Ovary (tissue), 9 donors: ENCODE results near the gene FAM107B. TPM values are rescaled to one million over a fixed set of nuclear protein-coding genes. Genes with fewer than 3 reads are reported as not detected.

Experiments
- DNase-seq, 5 donors: peaks; one replicate each; pipeline ENCODE4 v3.0.0-alpha.2; 2019 to 2020
- H3K27ac ChIP-seq, 2 donors: fragments of 200-600 bp; one replicate each; pipeline versions ENCODE4 v1.5.1 to v1.8.0; 2019 to 2022
- H3K27me3 ChIP-seq: fragments of 200-600 bp; one replicate; pipeline ENCODE4 v1.8.0; 2022
- H3K36me3 ChIP-seq: fragments of 200-600 bp; sonication (generic); one replicate; pipeline ENCODE4 v1.5.1; 2019
- H3K4me1 ChIP-seq: one replicate; pipeline ENCODE4 v1.8.1; 2013; ENCODE audit warnings: mild to moderate bottlenecking, moderate library complexity; ENCODE audit not compliant: insufficient read depth
- H3K4me3 ChIP-seq: fragments of 200-600 bp; sonication (generic); one replicate; pipeline ENCODE4 v1.5.1; 2017
- H3K9me3 ChIP-seq, 2 donors: fragments of 200-600 bp in 1 of 2; sonication (generic) in 1 of 2; one replicate each; pipeline versions ENCODE4 v1.5.1 to v1.8.1; 2013 to 2019; ENCODE audit warnings: mild to moderate bottlenecking in 1 of 2, moderate library complexity in 1 of 2
- EP300 ChIP-seq: sonication (generic); formaldehyde crosslinking; IDR thresholded peaks from one replicate; pipeline ENCODE4 v1.6.1; 2017; ENCODE audit warnings: antibody characterized with exemption
- POLR2A ChIP-seq: fragments of 450-650 bp; IDR thresholded peaks from one replicate; pipeline ENCODE4 v1.6.1; 2017; ENCODE audit warnings: antibody characterized with exemption, mild to moderate bottlenecking, moderate library complexity
- WGBS, 3 donors: extraction: QIAGEN DNeasy Blood & Tissue Kit in 1 of 3; methylation state at CpG; one replicate each; pipeline versions ENCODE4 v1.1.5 to v1.1.7; 2013 to 2017; 5-methylcytosine and 5-hydroxymethylcytosine counted together
- intact Hi-C, 4 donors: fragments of 100-400 bp; cut with DNase I; formaldehyde crosslinking; loops; one replicate each; pipeline versions ENCODE4 v1.11.0 to v1.15.1; 2022 to 2023
- polyA plus RNA-seq, 2 donors: library from polyadenylated mRNA; stranded (reverse); fragments of 200-250 nt in 1 of 2; fragments of 350-450 nt in 1 of 2; fragmentation: Illumina TruSeq in 1 of 2; extraction: RNeasy Lipid Tissue Mini Kit (QIAGEN cat#74804) in 1 of 2; gene quantifications; one replicate each; pipeline ENCODE4 v1.2.3, GENCODE V29; 2013 to 2014
- total RNA-seq, 7 donors: library from RNA; depleted of rRNA in 2 of 7; stranded (reverse); fragments of >200 nt in 2 of 7; fragmentation: NEBNext Ultra II Directional in 3 of 7; extraction: Animal tissue kit (Norgen Biotek cat#: 25700) in 3 of 7; gene quantifications; one replicate each; pipeline versions ENCODE4 v1.1.0 to v1.2.4, GENCODE V29; 2016 to 2023
- TF ChIP-seq, protein P1 (sequence below), 3 donors: fragments of 450-650 bp in 2 of 3; fragments of 200-600 bp in 1 of 3; IDR thresholded peaks; one replicate each; pipeline versions ENCODE4 v1.5.1 to v1.8.0; 2016 to 2022; ENCODE audit warnings: antibody characterized with exemption in 3 of 3, mild to moderate bottlenecking in 1 of 3
- donor health status: DM: no; HTN: no; CAD: no; lungs with moderate emphysema.
- donor health status: DM: no; HTN: no; CAD: no.
- donor health status: Bipolar disorder and iron deficiency.
- donor health status: DM: yes; HTN: yes; CAD: no.
- donor health status: DM: no; HTN: no; CAD: no.
- donor health status: DM: yes; HTN: yes; CAD: no.

FAM107B gene
- total and polyA plus RNA-seq, 9 donors: 6.0 to 26.6 (median 15.0) TPM

DNA sequence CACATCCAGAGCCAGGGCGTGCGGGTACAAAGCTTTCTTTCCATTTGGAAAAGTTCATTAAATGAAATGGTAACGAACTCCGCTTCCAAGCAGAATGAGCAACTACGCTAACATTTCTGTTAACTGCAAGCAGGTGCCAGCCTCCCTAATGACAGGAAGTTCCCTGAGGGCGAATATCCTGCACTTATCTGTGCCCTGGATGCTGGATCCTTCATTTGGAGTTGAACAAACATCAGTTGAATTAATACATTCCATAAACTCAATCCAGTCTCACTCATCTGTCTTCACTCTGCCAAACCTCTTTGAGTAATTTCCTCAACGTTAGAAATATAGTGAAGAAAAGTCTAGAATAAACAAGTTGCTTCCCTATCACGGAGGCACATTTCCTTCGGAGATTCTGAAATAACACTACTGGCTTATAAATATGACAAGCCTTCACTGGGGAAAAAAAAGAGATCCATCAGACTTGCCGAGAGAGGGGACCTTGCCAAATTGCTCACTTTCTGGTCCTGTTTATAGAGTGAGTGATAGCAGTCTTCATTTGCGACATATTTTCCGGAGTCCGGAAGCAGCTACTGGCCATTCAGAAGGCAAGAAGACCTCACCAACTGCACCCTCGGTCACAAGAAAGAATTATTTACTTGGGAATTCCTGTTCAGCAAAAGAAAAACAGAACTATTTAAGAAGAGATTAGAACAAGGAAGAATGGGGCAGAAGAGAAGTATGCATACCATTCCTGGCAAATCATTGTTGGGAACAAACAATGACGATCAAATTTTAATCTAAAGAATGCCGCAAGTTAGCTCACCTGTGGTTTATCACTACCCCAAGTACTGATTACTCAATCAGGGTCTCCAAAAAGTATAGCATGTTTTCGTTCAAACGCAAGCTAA, 196.4 kb downstream of the FAM107B start:
- no peak overlapping the region for H3K4me3 ChIP-seq
- no peak for DNase-seq
- H3K27ac ChIP-seq: no peak overlapping the region
- intact Hi-C loops: no loop called here
- WGBS, 3 donors: 75 to 79% (median 78%) methylated on average over 18 of the region's 18 CpGs
- no peaks in the 10 kb centered on the region for H3K4me1 ChIP-seq
- H3K36me3 ChIP-seq: no peaks in the 10 kb centered on the region
- TF ChIP-seq, protein P1, sequence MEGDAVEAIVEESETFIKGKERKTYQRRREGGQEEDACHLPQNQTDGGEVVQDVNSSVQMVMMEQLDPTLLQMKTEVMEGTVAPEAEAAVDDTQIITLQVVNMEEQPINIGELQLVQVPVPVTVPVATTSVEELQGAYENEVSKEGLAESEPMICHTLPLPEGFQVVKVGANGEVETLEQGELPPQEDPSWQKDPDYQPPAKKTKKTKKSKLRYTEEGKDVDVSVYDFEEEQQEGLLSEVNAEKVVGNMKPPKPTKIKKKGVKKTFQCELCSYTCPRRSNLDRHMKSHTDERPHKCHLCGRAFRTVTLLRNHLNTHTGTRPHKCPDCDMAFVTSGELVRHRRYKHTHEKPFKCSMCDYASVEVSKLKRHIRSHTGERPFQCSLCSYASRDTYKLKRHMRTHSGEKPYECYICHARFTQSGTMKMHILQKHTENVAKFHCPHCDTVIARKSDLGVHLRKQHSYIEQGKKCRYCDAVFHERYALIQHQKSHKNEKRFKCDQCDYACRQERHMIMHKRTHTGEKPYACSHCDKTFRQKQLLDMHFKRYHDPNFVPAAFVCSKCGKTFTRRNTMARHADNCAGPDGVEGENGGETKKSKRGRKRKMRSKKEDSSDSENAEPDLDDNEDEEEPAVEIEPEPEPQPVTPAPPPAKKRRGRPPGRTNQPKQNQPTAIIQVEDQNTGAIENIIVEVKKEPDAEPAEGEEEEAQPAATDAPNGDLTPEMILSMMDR (IDR thresholded peaks at IDR 0.05): no peak
- no peak for TF ChIP-seq POLR2A
- no peak for TF ChIP-seq EP300
- no peaks in the 10 kb centered on the region for H3K27me3 ChIP-seq
- H3K9me3 ChIP-seq: no peaks in the 10 kb centered on the region

GRCh38 chr10:14574885-14575284, 199.8 kb downstream of the FAM107B start:
- no peak overlapping the region for H3K4me3 ChIP-seq
- peaks cover 3% of the 10 kb centered on the region for H3K4me1 ChIP-seq
- H3K36me3 ChIP-seq: no peaks in the 10 kb centered on the region
- DNase-seq: no peak
- no peaks in the 10 kb centered on the region for H3K9me3 ChIP-seq
- no peak overlapping the region for H3K27ac ChIP-seq
- intact Hi-C loops: no loop called here
- TF ChIP-seq EP300 (no peak), POLR2A (no peak)
- TF ChIP-seq, protein P1 (IDR thresholded peaks at IDR 0.05): no peak
- no peaks in the 10 kb centered on the region for H3K27me3 ChIP-seq
- WGBS, 3 donors: 78 to 88% (median 82%) methylated on average over 6 of the region's 6 CpGs

GRCh38 chr10:14574291-14574690, 200.4 kb downstream of the FAM107B start:
- H3K4me1 ChIP-seq: peaks cover 3% of the 10 kb centered on the region
- no peak overlapping the region for H3K4me3 ChIP-seq
- H3K36me3 ChIP-seq: no peaks in the 10 kb centered on the region
- intact Hi-C loops: no loop called here
- no peaks in the 10 kb centered on the region for H3K27me3 ChIP-seq
- no peaks in the 10 kb centered on the region for H3K9me3 ChIP-seq
- TF ChIP-seq, protein P1 (IDR thresholded peaks at IDR 0.05): no peak
- TF ChIP-seq POLR2A (no peak), EP300 (no peak)
- WGBS, 3 donors: 81 to 87% (median 83%) methylated on average over 3 of the region's 3 CpGs
- DNase-seq: no peak
- H3K27ac ChIP-seq: no peak overlapping the region

DNA sequence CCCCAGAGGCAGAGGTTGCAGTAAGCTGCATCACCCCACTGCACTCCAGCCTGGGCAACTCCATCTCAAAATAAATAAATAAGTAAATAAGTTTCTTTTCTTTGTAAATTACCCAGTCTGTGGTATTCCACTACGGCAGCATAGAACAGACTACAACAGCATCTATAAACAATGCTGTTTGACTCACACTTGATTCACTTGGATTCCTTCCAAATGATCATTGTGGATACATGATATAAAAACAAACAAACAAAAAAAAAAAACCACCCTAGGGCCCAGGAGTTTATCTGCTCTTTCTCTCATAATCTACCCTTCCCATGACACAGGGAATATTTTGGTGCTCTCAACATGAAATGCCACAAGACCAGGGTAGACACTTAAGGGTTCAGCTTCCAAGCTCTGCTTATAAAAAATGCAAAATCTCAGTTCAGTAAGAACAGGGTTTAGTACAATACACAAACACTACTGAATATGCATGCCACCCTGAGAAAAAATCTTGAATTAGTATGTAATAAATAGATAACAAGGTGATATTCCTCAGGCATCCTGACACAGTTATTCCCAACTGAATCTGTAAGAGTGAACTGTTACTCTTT, 200.9 kb downstream of the FAM107B start:
- no peak for DNase-seq
- Histone ChIP-seq H3K4me1 (peaks cover 3% of the 10 kb centered on the region), H3K27me3 (no peaks in the 10 kb centered on the region), H3K4me3 (no peak overlapping the region), H3K36me3 (no peaks in the 10 kb centered on the region), H3K9me3 (no peaks in the 10 kb centered on the region), H3K27ac (no peak overlapping the region)
- no peak for TF ChIP-seq POLR2A
- TF ChIP-seq, protein P1 (IDR thresholded peaks at IDR 0.05): no peak
- intact Hi-C loops: no loop called here
- 37 to 64% (median 58%) methylated on average over 1 of the region's 1 CpG for WGBS, 3 donors
